Naive thymus-derived CD8-positive, alpha-beta T cell (primary cell): Measurements from ENCODE around the gene KIAA1191. TPM values are rescaled to one million over a fixed set of nuclear protein-coding genes. Genes with fewer than 3 reads are reported as not detected.

Experiments
- ATAC-seq, 2 donors: fragments of 150-1000 bp; cut with Tn5 transposase in 1 of 2; sonication (Bioruptor Pico), chemical (Tn5 transposase) in 1 of 2; 1 replicate in 1 of 2; 2 replicates in 1 of 2; pipeline ENCODE4 v1.10.0; 2021; ENCODE audit warnings: mild to moderate bottlenecking in 2 of 2, moderate library complexity in 2 of 2
- POLR2A ChIA-PET: fragments of 350-600 bp; sonication (Branson Sonifier 250); formaldehyde crosslinking; loops from one replicate; lab custom pipeline; 2021; ENCODE audit warnings: antibody characterized with exemption; lab: Charles Lee
- DNase-seq, 10 donors: peaks; one replicate each; pipeline versions ENCODE4 v3.0.0 to v3.0.0-alpha.2; 2020 to 2022
- H3K27ac Mint-ChIP-seq, 10 donors: one replicate each; pipeline ENCODE4 v1.8.0; 2020 to 2022; ENCODE audit warnings: mild to moderate bottlenecking in 10 of 10, mixed read lengths in 10 of 10, moderate library complexity in 4 of 10, inconsistent platforms in 1 of 10
- H3K27me3 Mint-ChIP-seq, 5 donors: one replicate each; pipeline ENCODE4 v1.8.0; 2021 to 2022; ENCODE audit warnings: mixed read lengths in 5 of 5
- H3K36me3 Mint-ChIP-seq, 3 donors: one replicate each; pipeline ENCODE4 v1.8.0; 2020 to 2022; ENCODE audit warnings: mixed read lengths in 3 of 3, mild to moderate bottlenecking in 2 of 3, inconsistent platforms in 1 of 3
- H3K4me1 Mint-ChIP-seq, 4 donors: one replicate each; pipeline ENCODE4 v1.8.0; 2021 to 2022; ENCODE audit warnings: mixed read lengths in 4 of 4
- H3K4me3 Mint-ChIP-seq, 10 donors: one replicate each; pipeline ENCODE4 v1.8.0; 2020 to 2022; ENCODE audit warnings: mild to moderate bottlenecking in 10 of 10, mixed read lengths in 10 of 10, moderate library complexity in 6 of 10, inconsistent platforms in 1 of 10
- H3K9me3 Mint-ChIP-seq, 9 donors: one replicate each; pipeline ENCODE4 v1.8.0; 2020 to 2022; ENCODE audit warnings: mixed read lengths in 9 of 9, mild to moderate bottlenecking in 3 of 9, inconsistent platforms in 1 of 9, moderate library complexity in 1 of 9
- polyA plus RNA-seq, 3 donors: library from polyadenylated mRNA; unstranded; fragments of 300-500 nt; fragmentation: Illumina TruSeq; gene quantifications; one replicate each; pipeline ENCODE4 v1.2.3, GENCODE V29; 2021
- total RNA-seq, 8 experiments: library from RNA in 2 of 8; stranded (reverse) in 2 of 8; gene quantifications; one replicate each; pipeline ENCODE4 v1.2.3 and lab custom pipeline; 2021 to 2026

KIAA1191 gene
- total and polyA plus RNA-seq, 5 experiments from 2014 or later = 42.3 to 78.8 (median 50.7) TPM

GRCh38 chr5:176356179-176356566 lies 5.4 kb downstream of the KIAA1191 start:
- peaks cover 23 to 61% (median 41%) of the 10 kb centered on the region in 4 donors for H3K4me1 Mint-ChIP-seq
- no peak for ATAC-seq
- POLR2A ChIA-PET = interaction anchor here (2.1 kb wide), 1 partner anchor 11 kb away, joined by 6 read pairs; no protein-coding TSS in a partner anchor
- peaks cover 0 to 74% (median 10%) of the 10 kb centered on the region in 3 donors for H3K36me3 Mint-ChIP-seq
- no peak overlapping the region for H3K4me3 Mint-ChIP-seq
- DNase-seq = no peak
- H3K9me3 Mint-ChIP-seq = no peaks in the 10 kb centered on the region
- no peaks in the 10 kb centered on the region for H3K27me3 Mint-ChIP-seq
- H3K27ac Mint-ChIP-seq = peak overlapping the region in 1 of 10 donors; percentile 65

DNA sequence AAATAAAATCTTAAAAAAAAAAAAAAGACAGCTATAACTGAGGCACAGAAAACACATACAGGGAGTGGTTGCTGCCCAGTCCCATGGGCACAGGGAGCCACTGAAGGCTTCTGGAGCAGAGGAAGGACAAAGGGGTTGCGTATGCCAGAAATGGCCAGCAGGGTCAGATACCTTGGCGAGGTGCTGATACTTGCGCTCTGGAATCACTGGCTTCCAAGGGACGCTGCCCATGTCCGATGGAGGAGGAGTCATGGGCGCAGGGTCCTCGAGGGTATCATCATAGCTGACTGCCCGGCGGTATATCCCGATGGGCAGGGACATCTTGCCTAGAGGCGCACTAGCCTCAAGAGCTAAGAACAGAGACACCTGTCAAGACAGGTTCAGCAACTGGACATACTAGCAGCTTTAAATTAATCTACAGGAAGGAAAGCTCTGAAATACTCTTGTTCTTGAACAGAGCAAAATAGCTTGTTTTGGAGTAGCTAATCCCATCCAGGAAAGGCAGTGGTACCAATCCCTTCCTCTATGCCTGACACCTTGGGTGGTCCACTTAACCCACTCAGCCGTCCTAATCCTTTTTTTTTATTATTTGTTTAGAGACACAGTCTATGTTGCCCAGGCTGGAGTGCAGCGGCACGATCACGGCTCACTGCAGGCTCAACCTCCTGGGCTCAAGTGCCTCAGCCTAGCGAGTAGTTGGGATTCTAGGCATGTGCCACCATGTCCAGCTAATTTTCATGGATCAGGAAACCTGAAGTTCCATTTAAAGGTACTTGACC lies 6.0 kb downstream of the KIAA1191 start:
- H3K4me1 Mint-ChIP-seq = peaks cover 25 to 61% (median 42%) of the 10 kb centered on the region in 4 donors

DNA sequence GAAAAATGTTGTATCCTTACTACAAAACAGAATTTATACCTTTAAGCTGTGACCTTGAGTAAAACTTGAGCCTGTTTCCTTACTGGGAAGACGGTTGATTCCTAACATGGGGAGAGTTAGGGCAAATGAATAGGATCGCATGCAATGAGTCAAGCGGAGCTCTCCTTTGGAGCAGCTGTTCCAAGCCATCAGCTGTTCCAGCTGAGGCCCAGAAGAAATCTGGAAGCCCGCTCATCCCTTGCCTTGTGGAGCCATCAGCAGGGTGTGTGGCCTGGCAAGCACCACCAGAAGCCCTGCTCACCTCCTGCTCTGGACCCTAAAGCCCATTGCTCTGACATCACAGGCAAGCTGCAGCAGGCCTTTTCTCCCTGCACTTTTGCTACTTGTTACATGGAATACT lies 8.0 kb downstream of the KIAA1191 start:
- no peak overlapping the region for H3K4me3 Mint-ChIP-seq
- POLR2A ChIA-PET = no interaction called here
- DNase-seq = no peak
- H3K9me3 Mint-ChIP-seq = no peaks in the 10 kb centered on the region
- H3K27me3 Mint-ChIP-seq = no peaks in the 10 kb centered on the region
- H3K27ac Mint-ChIP-seq = peak overlapping the region in 3 of 10 donors; percentile 28 to 74 (median 68)
- H3K4me1 Mint-ChIP-seq = peaks cover 22 to 51% (median 37%) of the 10 kb centered on the region in 4 donors
- no peak for ATAC-seq
- H3K36me3 Mint-ChIP-seq = peaks cover 0 to 97% (median 8%) of the 10 kb centered on the region in 3 donors

More for the DNA sequence above, 6.0 kb downstream of the KIAA1191 start:
- no peak for ATAC-seq
- Mint-ChIP-seq H3K27me3 (no peaks in the 10 kb centered on the region), H3K36me3 (peaks cover 0 to 79% (median 10%) of the 10 kb centered on the region in 3 donors), H3K4me3 (no peak overlapping the region), H3K27ac (peak overlapping the region in 2 of 10 donors; percentile 29 to 73), H3K9me3 (no peaks in the 10 kb centered on the region)
- DNase-seq = no peak
- POLR2A ChIA-PET = interaction anchor here (2.1 kb wide), 1 partner anchor 12 kb away, joined by 6 read pairs; no protein-coding TSS in a partner anchor

DNA sequence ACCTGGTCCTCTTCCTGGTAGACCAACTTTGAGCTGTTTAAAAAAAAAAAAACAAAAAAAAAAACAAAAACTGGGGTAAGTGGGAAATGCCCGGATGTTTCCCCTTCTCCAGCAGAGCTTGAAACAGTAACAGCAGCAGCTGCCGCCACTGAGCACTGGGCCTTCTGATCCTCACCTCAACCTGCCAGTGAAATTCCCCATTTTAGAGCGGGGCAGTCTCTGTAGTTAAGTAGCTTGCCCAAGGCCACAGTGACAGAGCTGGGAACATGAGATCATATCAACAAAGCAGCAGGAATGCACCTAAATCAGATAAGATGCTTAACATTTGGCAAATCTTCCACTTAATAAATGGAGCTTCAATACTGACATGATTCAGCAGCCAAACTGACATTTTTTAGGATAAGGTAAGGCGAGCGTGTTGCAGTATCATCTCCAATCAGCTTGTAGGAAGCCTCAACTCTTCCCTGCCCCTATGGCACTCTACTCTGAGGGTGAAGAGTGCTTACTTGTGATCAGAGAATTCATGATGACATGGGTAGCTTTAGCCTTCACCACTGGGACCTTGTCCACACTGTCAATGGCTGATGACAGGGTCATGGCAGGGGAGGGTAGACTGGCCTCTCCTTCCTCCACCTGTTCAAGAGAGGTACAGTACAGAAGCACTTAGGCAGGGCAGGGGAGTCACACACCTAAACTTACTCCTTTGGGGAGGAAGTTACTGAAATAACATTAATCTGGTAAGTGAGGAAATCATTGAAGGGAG lies 9.3 kb downstream of the KIAA1191 start:
- H3K36me3 Mint-ChIP-seq = peaks cover 0 to 97% (median 8%) of the 10 kb centered on the region in 3 donors
- H3K27ac Mint-ChIP-seq = peak overlapping the region in 8 of 10 donors; percentile 22 to 83 (median 58)
- DNase-seq (no peak), ATAC-seq (no peak)
- H3K27me3 Mint-ChIP-seq = no peaks in the 10 kb centered on the region
- H3K4me3 Mint-ChIP-seq = no peak overlapping the region
- POLR2A ChIA-PET = no interaction called here
- peaks cover 17 to 39% (median 28%) of the 10 kb centered on the region in 4 donors for H3K4me1 Mint-ChIP-seq
- no peaks in the 10 kb centered on the region for H3K9me3 Mint-ChIP-seq

DNA sequence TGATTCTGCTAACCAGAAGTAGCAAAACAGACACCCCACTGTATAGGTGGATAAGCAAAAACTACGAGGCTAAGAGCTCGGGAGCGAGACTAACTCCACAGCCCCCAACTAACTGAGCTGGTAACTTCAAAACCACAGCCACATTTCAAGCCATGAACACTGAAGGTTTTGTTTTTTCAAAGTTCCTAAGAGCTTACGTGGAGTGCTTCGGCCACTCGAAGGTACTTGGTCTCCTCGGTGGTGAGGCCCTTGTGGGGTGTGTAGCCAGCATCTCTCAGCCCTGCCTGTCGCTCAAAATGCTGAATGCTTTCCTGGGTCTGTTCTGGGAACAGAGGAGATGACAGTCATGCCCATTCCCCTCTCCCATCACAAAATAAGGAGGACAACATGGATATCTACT lies 11.1 kb downstream of the KIAA1191 start:
- no peak overlapping the region for H3K4me3 Mint-ChIP-seq
- peak overlapping the region in 4 of 10 donors; percentile 47 to 84 (median 62) for H3K27ac Mint-ChIP-seq
- no peaks in the 10 kb centered on the region for H3K9me3 Mint-ChIP-seq
- no peaks in the 10 kb centered on the region for H3K27me3 Mint-ChIP-seq
- peaks cover 9 to 34% (median 21%) of the 10 kb centered on the region in 4 donors for H3K4me1 Mint-ChIP-seq
- H3K36me3 Mint-ChIP-seq = peaks cover 0 to 97% (median 10%) of the 10 kb centered on the region in 3 donors
- POLR2A ChIA-PET = no interaction called here
- DNase-seq (no peak), ATAC-seq (no peak)

- H3K9me3 Mint-ChIP-seq = no peaks in the 10 kb centered on the region
- H3K27me3 Mint-ChIP-seq = no peaks in the 10 kb centered on the region
- peaks cover 0 to 54% (median 5%) of the 10 kb centered on the region in 3 donors for H3K36me3 Mint-ChIP-seq
- POLR2A ChIA-PET = interaction anchor here (0.6 kb wide), 1 partner anchor 47 kb away, joined by 3 read pairs; no protein-coding TSS in a partner anchor
- H3K4me1 Mint-ChIP-seq = peaks cover 0 to 2% (median 0%) of the 10 kb centered on the region in 4 donors
- H3K4me3 Mint-ChIP-seq = no peak overlapping the region
- ATAC-seq (no peak), DNase-seq (no peak)
- H3K27ac Mint-ChIP-seq = peak overlapping the region in 8 of 10 donors; percentile 15 to 79 (median 49)
These were observed 18.7 kb downstream of the KIAA1191 start for GRCh38 chr5:176342766-176343458.

- DNase-seq (no peak), ATAC-seq (no peak)
- H3K4me1 Mint-ChIP-seq = peaks cover 0 to 2% (median 0%) of the 10 kb centered on the region in 4 donors
- no peak overlapping the region for H3K4me3 Mint-ChIP-seq
- H3K36me3 Mint-ChIP-seq = peaks cover 0 to 54% (median 5%) of the 10 kb centered on the region in 3 donors
- peak overlapping the region in 4 of 10 donors; percentile 8 to 60 (median 48) for H3K27ac Mint-ChIP-seq
- no peaks in the 10 kb centered on the region for H3K9me3 Mint-ChIP-seq
- POLR2A ChIA-PET = no interaction called here
- no peaks in the 10 kb centered on the region for H3K27me3 Mint-ChIP-seq
These were observed 19.4 kb downstream of the KIAA1191 start for GRCh38 chr5:176342158-176342483.

DNA sequence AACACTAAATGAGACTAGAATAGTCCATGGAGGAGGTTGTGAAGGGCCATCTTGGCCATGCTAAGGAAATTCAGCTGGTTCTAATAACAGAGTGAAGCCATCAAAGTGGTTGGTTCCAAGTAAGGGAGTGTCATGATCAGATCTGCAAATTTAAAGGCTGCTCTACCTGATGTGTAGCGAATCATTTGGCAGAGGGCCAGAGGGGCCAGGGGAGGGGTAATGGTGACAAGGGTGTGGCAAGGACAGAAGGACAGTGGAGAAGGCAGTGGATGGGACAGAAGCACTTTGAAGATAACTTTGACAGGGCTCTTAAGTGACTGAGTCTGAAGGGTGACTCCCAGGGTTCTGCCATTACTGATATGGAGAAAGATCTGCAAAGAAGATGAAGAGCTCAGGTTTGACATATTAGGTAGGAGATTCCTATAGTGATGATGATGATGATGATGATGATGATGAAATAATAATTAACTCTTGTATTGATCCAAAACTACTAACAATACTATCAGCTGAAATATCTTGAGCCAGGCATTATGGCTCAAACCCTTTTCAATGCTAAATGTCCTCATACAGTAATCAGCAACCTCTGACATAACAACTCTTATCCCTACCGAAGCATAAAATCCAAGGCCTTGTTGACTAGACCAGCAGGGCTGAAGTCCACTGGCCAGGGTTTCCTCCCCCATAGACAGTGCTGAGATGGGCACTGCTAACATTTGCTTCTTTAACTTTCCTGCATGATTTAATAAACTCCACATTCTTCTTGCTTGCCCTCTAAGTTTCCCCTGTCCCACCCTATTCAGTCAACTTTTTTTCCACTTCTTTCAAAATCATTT lies 20.0 kb downstream of the KIAA1191 start:
- Mint-ChIP-seq H3K27me3 (no peaks in the 10 kb centered on the region), H3K36me3 (peaks cover 0 to 55% (median 6%) of the 10 kb centered on the region in 3 donors), H3K4me3 (no peak overlapping the region), H3K27ac (peak overlapping the region in 8 of 10 donors; percentile 8 to 81 (median 60)), H3K4me1 (peaks cover 0 to 2% (median 0%) of the 10 kb centered on the region in 4 donors), H3K9me3 (no peaks in the 10 kb centered on the region)
- ATAC-seq (no peak), DNase-seq (no peak)
- POLR2A ChIA-PET = no interaction called here

DNA sequence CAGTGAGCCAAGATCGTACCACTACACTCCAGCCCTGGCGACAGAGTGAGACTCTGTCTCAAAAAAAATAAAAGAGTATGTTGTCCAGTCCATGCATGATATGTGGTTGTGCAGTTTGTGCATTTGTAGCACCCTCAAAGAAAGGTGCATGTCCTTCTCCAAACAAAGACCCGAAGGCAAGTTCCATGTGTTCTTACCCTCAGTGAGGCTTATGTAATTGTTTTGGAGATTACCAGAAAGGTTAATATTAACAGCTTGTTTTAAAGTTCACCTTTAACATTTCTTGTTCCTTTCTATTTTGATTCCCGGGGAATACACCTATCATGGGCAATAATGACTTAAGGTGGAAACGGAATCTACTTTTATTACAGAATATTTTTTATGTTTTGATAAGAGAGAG lies 22.3 kb downstream of the KIAA1191 start:
- no peaks in the 10 kb centered on the region for H3K27me3 Mint-ChIP-seq
- peaks cover 0 to 2% (median 0%) of the 10 kb centered on the region in 4 donors for H3K4me1 Mint-ChIP-seq
- H3K4me3 Mint-ChIP-seq = no peak overlapping the region
- POLR2A ChIA-PET = no interaction called here
- DNase-seq (no peak), ATAC-seq (no peak)
- H3K9me3 Mint-ChIP-seq = peaks cover 0 to 4% (median 0%) of the 10 kb centered on the region in 9 donors
- H3K36me3 Mint-ChIP-seq = peaks cover under 1 to 42% (median 12%) of the 10 kb centered on the region in 3 donors
- H3K27ac Mint-ChIP-seq = no peak overlapping the region

- Mint-ChIP-seq H3K36me3 (peaks cover 9 to 46% (median 21%) of the 10 kb centered on the region in 3 donors), H3K4me1 (peaks cover 0 to 2% (median 0%) of the 10 kb centered on the region in 4 donors), H3K27ac (peak overlapping the region in 1 of 10 donors; percentile 43), H3K4me3 (no peak overlapping the region), H3K27me3 (no peaks in the 10 kb centered on the region), H3K9me3 (peaks cover 0 to 13% (median 7%) of the 10 kb centered on the region in 9 donors)
- no peak for ATAC-seq
- POLR2A ChIA-PET = no interaction called here
- no peak for DNase-seq
These were observed 23.7 kb downstream of the KIAA1191 start for GRCh38 chr5:176337913-176338312.

- POLR2A ChIA-PET = no interaction called here
- Mint-ChIP-seq H3K27ac (peak overlapping the region in 2 of 10 donors; percentile 27 to 71), H3K4me3 (no peak overlapping the region), H3K36me3 (peaks cover 13 to 51% (median 26%) of the 10 kb centered on the region in 3 donors), H3K27me3 (no peaks in the 10 kb centered on the region), H3K9me3 (peaks cover 0 to 13% (median 10%) of the 10 kb centered on the region in 9 donors), H3K4me1 (no peaks in the 10 kb centered on the region)
- DNase-seq (no peak), ATAC-seq (no peak)
These were observed 27.4 kb downstream of the KIAA1191 start for GRCh38 chr5:176334031-176334770.
